Measurements from ENCODE around the gene ABCC5.
"Not testable (repeated sequence)": the region's sequence is repeated elsewhere in the genome, so short reads cannot be mapped to it uniquely, and the experiment has no call there.

ABCC5 gene

DNA sequence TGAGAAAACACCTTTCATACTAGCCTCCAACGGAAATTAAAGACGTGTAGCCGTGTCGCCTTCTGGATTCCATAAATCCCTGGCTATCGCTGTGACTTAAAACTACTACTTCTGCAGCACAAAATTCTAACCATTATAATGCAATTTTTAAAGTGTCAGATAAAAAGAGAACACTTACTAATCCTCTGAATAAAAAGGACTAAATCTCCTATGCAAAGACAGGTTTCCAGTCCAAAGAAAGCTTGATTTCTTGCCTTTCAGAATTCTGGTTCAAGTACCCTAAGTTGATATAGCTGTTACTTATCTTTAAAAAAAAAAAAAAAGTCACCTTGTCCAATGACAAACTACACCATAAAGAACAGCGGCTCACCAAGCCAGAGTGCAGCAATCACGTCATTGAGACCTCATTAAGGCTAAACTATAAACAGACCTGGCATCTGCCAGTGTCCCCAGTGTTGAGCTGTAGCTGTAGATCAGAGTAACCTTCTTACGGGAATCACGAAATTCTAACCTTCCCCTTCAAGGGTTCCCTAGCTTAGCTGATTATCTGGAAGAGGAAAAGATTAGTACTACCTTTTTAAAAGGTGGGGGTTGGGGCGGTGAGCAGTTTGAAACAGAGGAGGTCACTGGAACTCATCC lies 2.2 kb downstream of the ABCC5 start:
- DNase-seq, result no peak

DNA sequence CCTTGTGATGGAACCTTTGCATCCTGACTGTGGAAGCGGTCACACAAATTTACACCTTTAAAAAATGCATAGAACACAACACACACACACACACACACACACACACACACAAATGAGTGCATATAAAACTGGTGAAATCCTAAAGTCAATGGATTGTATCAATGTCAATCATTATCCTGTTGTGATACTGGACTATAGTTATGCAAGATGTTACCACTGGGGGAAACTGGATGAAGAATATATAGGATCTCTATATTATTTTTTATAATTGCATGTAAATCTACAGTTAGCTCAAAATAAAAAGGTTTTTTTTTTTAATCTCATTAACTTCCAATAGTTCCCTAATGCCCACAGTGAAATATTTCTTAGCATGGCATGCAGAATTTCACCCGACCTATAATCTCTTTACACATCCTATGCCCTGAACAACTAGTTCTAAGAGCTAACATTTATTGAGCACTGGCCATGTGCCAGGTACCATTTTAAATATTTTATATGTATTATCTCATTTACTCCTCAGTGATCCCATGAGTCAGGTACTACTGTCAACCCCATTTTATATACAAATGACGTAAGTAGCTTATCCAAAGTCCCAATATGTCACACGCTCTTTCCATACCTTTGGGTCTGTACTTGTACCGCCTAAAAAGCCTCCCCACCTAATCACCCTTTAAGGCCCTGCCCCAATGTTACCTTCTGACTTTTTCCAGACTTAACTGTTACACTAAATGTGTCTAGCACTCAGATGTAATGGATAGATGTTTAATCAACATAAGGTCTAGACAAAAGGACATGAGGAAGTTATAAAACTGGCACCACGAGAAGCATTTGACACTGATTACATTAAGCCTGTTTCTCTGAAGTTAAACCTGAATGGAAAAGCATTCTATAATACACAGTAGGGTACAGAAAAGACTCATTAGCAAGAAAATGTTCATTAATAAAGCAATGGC lies 5.5 kb downstream of the ABCC5 start:
- no peak for DNase-seq

DNA sequence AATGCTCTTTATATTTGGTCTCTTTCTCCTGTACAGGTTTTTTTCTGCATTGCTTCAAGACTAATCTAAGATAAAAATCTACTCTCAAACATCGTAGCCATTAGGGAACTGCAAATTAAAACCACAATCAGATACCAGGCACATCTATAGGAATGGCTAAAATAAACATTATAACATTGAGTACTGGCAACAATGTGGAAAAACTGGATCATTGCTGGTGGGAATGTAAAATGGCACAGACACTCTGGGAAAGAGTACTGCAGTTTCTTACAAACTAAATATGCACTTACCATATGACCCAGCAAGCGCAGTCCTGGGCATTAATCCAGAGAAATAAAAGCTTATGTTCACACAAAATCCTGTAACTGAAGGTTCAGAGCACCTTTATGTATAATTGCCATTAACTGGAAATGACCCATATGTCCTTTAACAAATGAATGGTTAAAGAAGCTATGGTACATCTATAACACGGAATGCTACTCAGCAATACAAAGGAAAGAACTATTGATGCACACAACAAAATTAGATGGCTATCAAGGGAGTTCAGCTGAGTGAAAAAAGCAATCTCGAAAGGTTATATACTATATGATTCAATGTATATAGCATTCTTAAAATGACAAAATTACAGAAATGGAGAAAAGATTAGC lies 6.3 kb downstream of the ABCC5 start:
- no peak for DNase-seq

GRCh38 chr3:184008161-184008560 lies 9.5 kb downstream of the ABCC5 start:
- DNase-seq, result no peak

DNA sequence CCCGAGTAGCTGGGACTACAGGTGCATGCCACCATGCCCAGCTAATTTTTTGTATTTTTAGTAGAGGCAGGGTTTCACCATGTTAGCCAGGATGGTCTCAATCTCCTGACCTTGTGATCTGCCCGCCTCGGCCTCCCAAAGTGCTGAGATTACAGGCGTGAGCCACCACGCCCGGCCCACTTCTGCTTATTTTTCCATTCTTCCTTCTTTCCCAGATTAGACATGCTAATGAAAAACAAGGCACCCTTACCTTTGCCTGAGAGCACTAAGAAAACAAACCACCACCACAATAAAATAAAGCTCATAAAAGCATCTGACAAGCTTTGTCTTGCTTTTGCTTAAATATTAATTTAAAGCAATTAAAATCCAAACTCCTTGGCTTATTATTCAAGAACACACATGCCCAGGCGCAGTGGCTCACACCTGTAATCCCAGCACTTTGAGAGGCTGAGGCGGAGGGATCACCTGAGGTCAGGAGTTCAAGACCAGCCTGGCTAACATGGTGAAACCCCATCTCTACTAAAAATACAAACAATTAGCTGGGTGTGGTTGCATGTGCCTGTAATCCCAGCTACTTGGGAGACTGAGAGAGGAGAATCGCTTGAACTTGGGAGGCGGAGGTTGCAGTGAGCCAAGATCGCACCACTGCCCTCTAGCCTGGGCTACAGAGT lies 10.4 kb downstream of the ABCC5 start:
- not testable (repeated sequence) for DNase-seq

DNA sequence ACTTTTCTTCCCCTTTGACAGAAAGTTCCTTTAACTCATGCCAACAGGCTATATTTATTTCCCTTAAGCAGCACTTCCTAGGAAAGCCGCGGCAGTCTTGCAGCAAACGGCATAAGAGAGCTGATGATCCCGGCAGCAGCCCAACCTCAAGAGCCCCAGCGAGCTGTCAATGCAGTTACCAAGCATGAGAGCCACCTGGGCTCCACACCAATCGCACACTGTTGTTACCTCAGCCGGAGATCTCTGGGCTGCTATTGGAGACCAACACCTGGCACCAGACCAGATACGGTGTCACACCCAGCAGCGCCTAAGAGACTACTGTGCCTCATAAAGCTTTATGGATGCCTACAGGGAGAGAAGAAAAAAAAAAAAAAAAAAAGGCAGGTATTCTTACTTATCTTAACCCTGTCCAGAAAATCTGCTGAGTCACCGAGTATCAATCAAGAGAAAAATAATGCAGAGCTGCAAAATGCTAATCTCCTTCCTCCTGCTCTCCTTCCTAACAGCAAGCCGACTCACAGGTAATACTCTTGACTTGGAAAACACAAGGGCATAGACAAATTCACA lies 11.7 kb downstream of the ABCC5 start:
- DNase-seq, result no peak

DNA sequence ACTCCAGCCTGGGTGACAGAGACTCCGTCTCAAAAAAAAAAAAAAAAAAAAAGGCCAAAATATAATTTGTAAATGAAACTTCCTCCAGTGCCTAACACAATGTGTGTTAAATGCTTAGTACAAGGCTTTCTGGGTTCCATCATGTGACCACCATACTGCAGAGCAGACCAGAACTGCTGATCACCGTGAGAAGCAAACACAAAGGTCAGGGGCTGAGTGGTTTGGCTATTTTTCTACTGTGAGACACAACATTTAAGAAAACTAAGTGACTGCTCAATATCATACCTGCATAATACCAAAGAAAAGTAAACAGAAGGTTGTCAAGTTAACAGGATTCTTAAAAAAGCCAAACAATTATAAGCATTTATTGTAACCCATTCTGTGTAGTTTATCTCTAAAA lies 13.2 kb downstream of the ABCC5 start:
- no peak for DNase-seq

- no peak for DNase-seq
Measured at GRCh38 chr3:184003187-184003967, 14.3 kb downstream of the ABCC5 start.

GRCh38 chr3:184002469-184002868 lies 15.2 kb downstream of the ABCC5 start:
- DNase-seq, result no peak

- no peak for DNase-seq
Measured at GRCh38 chr3:184001761-184002160, 15.9 kb downstream of the ABCC5 start.

DNA sequence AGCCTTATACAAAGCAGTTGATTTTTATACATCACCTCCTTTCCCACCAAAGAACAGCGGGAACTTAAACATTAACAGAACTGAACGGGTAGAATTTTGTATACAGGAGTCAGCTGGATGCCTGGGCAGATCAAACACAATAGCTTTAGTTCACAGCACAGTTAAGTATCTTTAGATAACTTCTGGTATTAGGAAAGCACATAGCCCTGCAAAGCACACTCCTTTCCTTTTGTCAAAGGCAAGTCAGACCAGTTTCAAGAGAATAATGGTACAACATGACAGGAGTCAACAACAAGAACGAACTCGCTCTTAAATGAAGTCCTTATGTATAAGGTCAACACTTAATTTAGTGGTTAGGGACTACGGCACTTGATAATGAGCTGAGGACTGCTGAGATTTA lies 26.3 kb downstream of the ABCC5 start:
- DNase-seq, result no peak

DNA sequence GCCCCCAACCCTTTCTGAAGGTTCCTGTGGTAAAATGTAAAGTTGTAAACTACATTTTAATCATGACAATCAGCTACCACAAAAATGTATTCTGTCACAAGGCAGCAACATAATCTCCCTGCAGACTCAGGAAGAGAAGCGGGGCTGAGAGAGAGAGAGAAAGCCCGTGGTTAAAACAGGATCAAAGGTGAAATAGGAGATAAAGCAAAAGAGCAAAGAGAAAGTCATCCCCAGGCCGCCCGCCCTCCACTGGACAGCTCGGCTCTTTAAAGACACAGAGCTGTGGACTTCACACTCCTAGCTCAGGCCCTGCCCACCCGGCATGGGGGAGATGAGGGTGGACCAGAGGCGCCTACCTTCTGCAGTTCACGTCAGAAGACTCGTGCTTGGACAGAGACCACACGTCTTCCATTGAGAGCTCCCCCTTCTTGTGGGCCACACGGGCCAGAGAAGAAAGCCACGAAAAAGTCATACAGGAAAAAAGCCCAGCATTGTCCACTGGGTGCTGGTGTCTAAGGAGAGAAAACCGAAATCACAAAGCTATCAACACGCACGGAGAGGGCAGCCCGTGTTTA lies 29.4 kb downstream of the ABCC5 start:
- no peak for DNase-seq

DNA sequence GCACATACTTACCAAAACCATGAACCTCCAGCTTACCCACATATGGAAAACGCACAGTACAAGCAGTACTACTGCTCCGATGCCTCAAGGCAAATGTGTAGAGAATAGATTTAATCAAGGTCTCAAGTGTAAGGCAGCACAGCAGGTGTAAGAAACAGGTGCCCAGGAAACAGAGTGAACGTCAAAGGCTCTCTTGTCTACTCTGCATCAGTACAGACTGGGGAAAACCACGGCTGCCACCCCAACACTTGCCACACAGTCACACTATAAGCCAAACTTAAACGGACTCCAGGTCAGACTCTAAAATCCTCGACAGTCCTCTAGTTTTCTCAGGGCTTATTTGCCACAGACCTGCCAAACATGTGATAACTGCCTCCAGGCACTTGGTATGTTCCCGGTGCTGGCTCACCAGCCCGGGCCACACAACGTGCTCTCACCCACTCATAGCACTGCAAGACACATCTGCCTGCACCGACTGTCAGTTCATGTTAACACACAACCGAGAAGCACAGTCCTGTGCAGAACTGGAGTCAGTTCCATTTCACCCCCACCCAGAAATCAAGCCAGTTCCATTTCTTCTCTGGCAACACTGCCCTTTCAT lies 30.6 kb downstream of the ABCC5 start:
- DNase-seq, result no peak

- no peak for DNase-seq
Measured at GRCh38 chr3:183984749-183985729, 32.6 kb downstream of the ABCC5 start.

- DNase-seq, result no peak
Measured at GRCh38 chr3:183984127-183984740, 33.5 kb downstream of the ABCC5 start.

DNA sequence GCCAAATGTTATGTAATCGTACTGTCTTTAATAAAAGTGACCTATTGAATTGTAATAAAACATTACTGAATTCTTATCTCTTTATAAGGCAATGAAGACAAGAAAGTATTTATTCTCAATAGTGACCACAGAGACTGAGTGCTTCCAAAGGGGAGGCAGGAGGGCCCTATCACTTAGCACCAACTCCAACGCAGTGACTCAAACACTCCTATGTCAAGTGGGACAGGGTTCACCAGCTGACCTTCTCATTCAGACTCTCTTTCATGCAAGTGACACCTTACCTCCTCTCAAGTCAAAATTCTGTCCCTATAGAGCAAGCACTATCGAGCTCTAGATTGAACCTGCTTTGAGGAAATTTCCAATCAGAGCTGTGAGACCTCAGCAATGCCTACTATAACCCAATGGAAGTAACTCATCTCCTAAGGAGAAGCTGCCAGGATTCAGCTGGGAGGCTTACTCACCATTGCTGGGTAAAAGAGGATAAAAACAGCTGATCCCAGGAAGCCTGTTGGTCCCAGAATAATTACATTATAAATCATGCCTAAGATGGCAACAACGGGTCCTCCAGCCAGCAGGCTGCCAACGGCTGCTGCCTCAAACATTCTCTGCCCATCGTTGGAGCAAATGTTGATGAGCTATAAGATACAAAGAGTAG lies 35.6 kb downstream of the ABCC5 start:
- DNase-seq, result no peak

DNA sequence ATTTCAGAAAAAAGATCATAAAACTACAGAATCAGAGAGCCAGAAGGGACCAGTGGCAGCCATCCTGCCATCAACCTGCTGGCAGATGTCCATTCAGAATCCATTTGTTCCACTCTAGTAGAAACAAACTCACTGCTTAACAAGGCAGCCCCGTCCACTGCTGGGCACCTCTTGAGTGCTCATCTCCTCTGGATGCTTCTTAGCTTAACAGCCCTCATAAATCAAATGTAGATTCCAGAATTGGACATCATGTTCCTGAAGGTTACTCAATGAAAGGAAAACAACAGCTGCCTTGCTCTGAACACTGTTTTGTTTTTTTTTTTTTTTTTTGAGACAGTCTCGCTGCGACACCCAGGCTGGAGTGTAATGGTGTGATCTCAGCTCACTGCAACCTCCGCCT lies 37.3 kb downstream of the ABCC5 start:
- no peak for DNase-seq

DNA sequence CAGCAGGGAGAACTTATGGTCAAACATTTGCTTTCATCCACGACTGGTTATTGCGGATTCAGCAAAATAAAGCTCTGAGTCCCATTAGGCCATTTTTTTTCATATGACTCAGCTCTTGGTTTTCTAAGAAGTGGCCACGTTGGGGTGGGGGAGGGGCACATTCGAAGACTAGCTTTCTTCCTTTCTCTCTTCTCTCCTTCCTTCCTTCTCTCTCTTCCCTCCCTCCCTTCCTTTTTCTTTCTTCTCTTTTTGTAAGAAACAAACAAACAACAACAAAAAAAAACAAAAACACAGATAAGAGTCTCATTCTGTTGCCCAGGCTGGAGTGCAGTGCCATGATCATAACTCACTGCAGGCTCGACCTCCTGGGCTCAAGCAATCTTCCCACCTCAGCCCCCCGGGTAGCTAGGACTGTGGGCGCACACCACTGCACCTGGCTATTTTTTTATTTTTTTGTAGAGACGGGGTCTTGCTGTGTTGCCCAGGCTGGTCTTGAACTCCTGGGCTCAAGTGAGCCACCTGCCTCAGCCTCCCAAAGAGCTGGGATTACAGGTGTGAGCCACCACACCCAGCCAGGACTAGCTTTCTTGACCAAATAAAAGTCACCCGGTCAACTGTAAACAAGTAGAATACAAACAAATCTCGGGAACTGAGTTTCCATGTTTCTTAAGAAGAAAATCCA lies 41.6 kb downstream of the ABCC5 start:
- DNase-seq, result no peak
